Esophagus muscularis mucosa (tissue), 3 donors: ENCODE data around the gene ANO3.

ENCODE experiments used
- CTCF ChIP-seq, 3 experiments: fragments of 200-600 bp in 2 of 3; fragments of 450-650 bp in 1 of 3; sonication (generic) in 2 of 3; IDR thresholded peaks; one replicate each; pipeline ENCODE4 v1.5.1; 2017 to 2019; ENCODE audit warnings: antibody characterized with exemption in 3 of 3, mild to moderate bottlenecking in 2 of 3, moderate library complexity in 1 of 3
- POLR2A ChIP-seq: fragments of 450-650 bp; IDR thresholded peaks from one replicate; pipeline ENCODE4 v1.6.1; 2017; ENCODE audit warnings: antibody characterized with exemption, moderate library complexity, mild to moderate bottlenecking, low read depth

- no peak for TF ChIP-seq POLR2A
- no peak for TF ChIP-seq CTCF (IDR thresholded peaks at IDR 0.05)
Measured at GRCh38 chr11:26549176-26549575, 217.2 kb downstream of the ANO3 start.
